HepG2 (cell line): ENCODE results near the gene KCNT2.

Experiments used
- TF ChIP-seq, protein P1 (sequence below): fragments of 450-650 bp; IDR thresholded peaks from 2 replicates; pipeline ENCODE4 v1.6.1; 2017; ENCODE audit warnings: mild to moderate bottlenecking
- TF ChIP-seq, protein P2 (sequence below): sonication (generic); formaldehyde crosslinking; IDR thresholded peaks from 2 replicates; pipeline ENCODE4 v1.5.0; 2020; ENCODE audit warnings: mild to moderate bottlenecking, missing genetic modification reagents, moderate library complexity

DNA sequence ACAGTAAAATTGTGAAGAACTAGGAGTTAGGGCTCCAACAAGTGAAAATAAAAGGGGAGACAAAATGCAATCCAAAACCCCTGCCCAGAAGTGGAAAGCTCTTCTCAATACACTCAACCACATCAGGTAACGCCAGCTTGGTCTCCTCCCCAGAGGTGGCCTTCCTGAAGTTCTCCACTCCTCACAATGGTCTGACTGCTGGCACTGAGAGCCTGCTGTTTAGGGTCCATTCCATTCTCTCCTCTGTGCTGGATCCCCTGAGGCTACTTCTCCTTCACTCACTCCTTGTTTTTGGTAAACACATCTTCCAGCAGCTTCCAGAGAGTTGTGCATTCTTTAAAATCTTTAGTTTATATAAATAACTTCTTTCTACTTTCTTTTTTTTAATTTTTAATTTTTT is 189.5 kb downstream of the KCNT2 start:
- TF ChIP-seq, protein P1, sequence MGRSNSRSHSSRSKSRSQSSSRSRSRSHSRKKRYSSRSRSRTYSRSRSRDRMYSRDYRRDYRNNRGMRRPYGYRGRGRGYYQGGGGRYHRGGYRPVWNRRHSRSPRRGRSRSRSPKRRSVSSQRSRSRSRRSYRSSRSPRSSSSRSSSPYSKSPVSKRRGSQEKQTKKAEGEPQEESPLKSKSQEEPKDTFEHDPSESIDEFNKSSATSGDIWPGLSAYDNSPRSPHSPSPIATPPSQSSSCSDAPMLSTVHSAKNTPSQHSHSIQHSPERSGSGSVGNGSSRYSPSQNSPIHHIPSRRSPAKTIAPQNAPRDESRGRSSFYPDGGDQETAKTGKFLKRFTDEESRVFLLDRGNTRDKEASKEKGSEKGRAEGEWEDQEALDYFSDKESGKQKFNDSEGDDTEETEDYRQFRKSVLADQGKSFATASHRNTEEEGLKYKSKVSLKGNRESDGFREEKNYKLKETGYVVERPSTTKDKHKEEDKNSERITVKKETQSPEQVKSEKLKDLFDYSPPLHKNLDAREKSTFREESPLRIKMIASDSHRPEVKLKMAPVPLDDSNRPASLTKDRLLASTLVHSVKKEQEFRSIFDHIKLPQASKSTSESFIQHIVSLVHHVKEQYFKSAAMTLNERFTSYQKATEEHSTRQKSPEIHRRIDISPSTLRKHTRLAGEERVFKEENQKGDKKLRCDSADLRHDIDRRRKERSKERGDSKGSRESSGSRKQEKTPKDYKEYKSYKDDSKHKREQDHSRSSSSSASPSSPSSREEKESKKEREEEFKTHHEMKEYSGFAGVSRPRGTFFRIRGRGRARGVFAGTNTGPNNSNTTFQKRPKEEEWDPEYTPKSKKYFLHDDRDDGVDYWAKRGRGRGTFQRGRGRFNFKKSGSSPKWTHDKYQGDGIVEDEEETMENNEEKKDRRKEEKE: no peak
- TF ChIP-seq, protein P2, sequence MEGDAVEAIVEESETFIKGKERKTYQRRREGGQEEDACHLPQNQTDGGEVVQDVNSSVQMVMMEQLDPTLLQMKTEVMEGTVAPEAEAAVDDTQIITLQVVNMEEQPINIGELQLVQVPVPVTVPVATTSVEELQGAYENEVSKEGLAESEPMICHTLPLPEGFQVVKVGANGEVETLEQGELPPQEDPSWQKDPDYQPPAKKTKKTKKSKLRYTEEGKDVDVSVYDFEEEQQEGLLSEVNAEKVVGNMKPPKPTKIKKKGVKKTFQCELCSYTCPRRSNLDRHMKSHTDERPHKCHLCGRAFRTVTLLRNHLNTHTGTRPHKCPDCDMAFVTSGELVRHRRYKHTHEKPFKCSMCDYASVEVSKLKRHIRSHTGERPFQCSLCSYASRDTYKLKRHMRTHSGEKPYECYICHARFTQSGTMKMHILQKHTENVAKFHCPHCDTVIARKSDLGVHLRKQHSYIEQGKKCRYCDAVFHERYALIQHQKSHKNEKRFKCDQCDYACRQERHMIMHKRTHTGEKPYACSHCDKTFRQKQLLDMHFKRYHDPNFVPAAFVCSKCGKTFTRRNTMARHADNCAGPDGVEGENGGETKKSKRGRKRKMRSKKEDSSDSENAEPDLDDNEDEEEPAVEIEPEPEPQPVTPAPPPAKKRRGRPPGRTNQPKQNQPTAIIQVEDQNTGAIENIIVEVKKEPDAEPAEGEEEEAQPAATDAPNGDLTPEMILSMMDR: no peak
